NCI-H1417 treated with DMSO at 0.1 percent for 48 hours (cell line): ENCODE results near the gene SPDEF.

Source experiments
- DNase-seq: peaks from one replicate; lab custom pipeline; 2025; lab: John Stamatoyannopoulos, UW

Gene SPDEF

DNA sequence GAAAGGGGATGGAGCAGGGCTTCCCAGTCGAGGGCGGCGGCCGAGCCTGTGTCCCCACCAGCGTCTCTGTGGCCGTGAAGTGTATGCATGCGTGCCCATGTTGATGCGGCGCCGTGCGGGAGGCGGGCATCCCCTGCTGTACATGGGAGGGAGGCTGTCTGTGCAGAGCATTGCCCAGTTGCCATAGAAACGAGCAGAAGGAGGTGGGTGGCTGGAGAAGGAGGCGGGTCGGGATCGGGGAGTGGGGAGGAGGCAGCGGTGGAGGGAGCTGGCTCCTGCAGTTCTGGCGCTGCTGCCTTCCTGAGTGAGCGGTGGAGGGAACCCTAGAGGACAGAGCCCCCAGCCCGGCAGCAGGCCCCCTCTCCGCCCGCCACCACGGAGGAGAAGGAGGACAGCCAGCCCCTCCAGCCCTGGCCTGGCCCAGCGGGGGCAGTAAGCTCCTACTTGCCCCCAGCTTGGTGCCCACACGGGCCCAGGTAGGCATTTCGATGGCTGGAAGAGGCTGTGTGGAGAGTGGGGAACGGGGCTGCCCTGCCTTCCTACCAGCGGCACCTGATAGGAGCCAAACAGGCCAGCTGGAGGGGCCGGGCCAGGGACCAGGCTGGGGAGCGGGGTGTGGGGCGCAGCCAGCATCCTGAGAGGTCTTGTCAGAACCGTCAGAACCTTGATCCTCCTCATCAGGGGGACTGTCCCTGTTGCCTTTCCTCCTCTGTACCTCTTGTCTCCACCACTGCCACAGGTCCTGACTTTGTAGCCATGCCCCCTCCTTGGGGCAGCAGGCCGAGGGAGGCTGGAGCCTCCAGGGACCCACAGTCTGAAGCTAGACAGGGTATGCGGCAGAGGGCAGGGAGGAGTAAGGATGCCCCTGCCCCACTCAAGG, 41.3 kb downstream of the SPDEF start:
- DNase-seq: no peak

DNA sequence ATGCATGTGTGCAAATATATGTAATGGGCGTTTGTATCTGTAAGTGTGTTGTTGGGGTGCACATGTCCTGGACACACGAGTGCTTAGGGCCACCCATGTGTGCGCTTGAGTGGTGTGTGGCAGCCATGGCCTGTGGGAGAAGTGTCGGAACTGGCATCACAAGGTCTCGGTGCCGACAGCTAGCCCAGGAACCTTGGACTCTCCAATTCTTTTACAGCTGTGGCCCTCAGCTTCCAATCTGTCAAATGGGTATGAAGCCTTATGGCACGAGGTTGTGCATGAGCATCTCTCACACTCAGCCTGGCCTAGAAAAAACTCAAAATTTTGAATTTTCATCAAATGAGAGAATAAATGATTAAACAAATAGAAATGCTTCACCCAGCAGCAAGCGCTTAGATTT, 42.0 kb downstream of the SPDEF start:
- DNase-seq: no peak

DNA sequence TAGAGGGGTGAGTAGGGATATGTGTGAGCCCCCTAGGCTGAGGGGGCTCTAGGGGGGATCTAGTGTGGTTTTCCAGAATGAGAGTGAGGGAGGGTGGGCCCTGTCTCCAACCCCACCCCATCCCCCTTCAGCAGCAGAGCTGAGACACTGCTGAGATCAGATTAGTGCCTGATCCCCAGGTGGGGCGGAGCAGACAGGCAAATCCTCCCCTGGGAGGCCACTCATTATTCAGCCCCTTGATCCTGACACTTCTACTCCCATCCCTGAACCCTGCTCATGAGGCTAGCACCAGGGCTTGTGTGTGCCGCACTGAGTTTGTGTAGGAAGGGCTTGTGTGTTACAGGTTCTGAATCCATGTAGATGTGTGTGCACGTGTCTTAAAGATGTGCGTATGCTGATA, 42.5 kb downstream of the SPDEF start:
- DNase-seq: no peak

DNA sequence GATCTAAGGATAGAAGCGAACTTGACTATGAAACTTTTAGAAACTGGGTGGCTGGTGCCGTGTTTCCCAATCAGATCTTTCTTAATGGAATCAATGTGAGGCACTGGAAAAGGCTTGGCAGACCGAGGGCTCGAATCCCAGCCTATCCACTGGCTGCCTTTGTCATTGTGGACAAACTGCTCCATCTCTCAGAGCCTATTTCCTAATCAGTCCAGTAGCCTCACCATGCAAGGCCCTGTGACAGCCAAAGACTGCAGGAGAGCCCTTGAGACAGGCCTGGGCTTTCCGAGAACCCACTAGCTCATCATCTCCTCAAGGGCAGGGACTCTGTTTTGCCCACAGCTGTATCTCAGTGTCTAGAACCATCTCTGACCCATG, 43.4 kb downstream of the SPDEF start:
- no peak for DNase-seq

DNA sequence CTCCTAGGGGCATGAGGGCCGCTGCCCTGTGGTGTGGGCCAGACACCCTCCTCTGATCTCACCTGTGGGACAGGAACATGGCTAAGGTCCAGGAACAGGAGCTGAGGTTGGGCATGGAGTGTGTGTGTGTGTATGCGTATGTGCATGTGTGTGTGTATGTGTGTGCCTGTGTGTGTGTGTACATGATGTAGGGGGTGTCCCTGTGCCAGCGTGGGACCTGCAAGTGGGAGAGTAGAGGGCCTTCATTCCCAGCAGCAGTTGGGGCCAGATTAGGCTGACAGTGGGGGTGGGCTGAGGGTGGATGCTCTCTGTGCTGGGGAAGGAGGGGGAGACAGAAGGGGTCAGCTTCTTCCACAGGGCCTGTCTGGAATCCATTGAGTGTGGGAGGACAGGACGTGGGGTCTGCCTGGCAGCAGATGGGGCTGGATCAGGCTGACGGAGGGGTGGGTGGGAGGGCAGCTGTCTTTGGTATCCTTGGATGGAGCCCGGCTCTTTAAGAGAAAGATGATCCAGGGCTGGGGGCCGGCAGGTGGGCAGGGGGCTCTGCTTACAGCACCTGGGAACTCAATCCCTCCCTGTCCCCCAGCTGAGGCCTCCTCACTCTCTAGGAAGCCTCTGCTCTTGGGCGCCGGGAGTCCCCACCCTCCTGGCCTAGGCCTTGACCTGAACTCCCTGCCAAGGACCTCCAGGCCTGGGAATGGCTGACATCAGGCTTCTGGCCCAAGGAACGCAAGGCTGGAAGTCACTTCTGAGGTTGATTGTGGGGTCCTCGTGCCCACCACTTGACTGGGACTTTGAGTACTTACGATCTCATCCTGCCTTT, 44.0 kb downstream of the SPDEF start:
- no peak for DNase-seq

DNA sequence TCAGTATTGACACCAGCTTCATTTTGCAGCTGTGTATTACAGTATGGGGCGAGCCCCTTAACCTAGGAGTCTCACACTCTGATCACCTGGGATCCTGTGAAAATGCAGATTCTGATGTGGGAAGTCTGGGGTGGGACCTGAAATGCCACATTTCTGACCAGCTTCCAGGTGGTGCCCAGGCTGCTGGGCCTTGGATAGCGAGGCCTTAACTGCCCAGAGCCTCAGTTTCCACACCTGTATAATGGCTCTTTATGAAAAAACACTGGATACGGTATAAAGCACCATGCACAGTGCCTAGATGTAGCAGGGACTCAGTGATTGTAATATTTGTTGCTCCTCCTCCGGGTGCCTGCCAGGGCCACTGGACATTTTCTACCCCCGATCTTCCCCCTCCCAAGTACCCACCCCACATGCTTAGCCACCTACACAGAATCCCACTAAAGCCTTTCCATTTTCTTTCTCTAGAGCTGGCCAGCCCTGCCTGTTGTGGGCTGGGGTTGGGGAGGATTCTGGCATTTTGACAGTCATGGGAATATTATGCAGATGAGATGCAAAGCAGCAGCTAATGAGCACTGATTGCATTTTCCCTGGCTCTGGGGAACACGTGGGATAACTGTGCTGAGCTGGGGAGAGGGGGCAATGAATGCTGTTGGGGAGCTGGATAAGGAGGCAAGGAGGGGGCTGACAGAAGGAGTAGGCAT, 44.8 kb downstream of the SPDEF start:
- no peak for DNase-seq

DNA sequence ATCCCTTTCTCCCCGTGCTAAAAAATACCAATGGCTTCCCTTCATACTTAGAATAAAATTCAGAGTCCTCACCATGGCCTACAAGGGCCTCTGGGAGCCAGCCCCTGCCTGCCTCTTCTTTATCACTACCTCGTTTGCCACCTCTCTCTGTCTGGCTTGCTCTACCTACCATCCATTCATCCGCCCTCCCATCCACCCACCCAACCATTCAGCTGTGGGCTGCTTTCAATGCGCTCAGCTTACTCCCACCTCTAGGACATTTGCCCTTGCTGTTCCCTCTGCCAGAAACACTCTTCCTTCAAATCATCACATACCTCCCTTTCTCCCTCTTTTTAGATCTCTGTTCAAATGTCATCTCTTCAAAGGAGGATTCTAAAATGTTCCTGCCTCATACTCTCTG, 45.8 kb downstream of the SPDEF start:
- DNase-seq: no peak

DNA sequence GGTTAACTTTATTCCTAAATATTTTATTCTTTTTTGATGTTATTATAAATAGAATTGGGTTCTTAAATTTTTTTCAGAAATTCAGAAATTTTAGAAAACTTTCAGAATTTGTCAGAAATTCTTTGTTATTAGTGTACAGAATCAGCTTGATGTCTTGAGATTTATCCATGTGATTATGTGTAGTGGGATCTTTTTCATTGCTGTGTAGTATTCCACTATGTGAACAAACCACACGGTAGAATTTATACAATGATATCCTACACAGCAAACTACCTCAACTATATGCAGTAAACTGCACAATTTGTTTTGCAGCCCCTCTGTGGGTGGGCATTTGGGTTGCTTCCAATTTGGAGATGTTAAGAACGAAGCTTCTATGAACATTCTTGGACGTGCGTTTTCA, 46.3 kb downstream of the SPDEF start:
- DNase-seq: no peak

DNA sequence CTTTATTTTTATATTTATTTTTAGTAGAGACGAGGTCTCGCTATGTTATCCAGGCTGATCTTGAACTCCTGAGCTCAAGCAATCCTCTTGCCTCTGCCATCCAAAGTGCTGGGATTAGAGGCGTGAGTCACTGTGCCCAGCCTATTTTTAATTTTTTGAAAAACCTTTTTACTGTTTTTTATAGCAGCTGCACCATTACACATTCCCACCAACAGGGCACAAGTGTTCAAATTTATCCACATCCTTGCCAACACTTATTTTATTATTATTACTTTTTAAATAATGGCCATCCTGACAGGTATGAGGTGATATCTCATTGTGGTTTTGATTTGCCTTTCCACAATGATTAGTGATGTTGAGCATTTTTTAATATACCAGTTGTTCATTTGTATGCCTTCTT, 47.7 kb downstream of the SPDEF start:
- no peak for DNase-seq

DNA sequence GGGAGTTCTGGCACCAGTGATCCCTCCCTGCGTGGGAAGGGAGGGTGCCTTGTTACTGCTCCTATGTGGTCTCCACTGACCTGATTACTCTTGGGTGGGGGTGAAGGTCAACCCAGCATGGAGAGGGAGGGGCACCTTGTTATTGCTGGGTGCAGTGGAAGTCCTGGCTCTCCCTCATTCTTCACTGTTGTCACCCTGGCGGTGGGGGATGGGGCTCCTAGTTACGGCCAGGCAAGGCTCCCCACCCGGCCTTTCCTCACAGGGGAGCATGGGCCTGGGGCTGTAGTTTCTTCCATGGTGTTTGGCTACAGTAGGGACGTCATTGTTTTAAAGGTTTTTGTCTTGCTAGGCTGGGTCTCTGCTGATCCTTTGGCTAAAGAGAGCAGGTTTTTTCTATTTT, 49.4 kb downstream of the SPDEF start:
- no peak for DNase-seq

DNA sequence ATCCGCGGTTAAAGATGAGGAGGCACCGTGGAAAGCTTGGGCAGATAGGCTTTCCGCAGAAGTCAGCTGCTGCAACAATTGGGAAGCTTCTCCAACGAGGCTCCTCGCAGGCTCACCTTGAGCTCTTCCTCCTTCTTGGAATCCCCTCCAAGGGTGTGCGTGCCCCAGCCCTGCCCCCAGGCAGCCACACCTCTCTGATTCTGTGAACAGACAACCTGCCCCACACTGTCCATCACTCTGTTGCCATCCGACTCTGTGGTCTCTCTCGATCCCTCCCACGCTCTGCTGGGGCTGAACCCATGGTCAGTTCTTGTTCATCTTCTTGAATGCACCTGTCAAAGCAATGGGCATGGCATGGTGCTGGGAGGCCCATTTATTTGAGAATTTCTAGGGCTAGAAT, 58.7 kb downstream of the SPDEF start:
- DNase-seq: no peak

DNA sequence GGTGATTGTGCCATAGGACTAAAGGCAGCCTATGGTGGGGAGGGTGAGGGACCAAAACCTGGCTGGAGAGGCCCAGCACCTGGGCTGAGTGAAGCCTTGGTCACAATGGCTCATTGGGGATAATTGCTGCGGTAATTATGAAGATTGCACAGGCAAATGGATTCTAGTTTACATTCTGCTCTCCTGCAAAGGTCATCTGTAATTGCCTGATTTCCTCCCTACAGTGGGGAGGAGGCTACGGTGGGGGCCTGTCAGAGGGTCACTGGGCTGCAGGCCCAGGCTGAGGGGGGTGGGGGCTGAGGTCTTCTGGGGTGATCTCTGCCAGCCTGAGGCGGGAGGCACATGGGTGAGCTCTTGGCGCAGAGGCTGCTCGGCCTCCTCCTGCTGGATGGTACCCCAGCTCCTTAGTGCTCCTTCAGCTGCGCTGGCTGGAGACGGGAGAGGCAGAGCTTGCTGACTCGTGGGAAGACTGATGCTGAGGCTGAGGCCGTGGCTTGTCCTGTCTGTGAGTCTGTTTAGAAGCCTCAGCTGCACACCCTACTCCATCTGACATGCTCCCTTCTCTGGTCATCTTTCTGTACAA, 59.9 kb downstream of the SPDEF start:
- peak; percentile 88 for DNase-seq

DNA sequence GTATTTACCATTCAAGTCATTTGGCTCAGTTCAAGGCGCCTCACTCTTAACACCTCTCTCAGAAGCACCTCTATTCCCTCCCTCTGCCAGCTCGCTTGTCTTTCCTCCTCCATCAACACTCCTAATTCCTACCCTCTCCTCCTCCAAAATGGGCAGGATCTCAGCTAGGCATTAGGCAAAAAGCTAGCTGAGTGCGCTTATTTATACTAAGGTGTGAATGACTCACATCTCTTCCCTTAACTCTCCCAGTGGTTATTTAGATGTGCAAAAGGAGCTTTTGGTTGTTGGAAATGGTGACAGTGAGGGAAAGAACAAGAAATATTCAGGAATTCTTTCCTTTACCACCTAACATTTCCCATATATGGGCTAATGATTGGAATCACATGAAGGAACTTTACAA, 61.2 kb downstream of the SPDEF start:
- DNase-seq: no peak

DNA sequence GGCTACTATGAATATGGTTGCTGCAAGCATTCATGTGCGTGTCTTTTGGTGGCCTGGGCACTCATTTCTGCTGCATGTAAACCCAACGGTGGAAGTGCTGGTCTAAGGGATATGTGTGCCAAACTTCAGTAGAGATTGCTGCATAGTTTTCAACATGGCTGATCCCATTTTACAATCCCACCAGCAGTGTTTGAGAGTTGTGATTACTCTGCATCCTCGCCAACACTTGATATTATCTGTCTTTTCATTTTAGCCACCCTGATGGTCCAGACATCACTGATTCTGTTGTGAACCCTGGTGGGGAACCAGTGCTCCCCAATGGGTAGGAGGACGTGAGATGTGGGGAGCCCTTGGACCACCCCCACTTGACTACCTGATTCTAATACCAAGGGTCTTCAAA, 62.8 kb downstream of the SPDEF start:
- DNase-seq: no peak

DNA sequence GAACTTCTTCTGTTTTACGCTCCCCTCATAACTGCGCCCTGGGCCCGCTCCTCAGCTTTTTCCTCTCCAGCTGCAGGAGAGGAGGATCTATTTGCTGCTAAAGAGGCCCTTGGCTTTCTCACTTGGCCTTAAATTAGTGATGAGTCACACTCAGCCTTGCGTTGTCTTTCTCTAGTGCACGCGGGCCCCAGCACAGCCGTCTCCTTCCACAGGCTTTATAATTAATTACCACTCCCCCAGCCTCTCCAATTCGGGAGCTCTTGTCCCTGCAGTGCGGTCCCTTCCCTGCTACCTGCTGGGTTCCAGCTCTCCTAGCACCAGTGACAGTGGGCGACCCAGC, 65.1 kb downstream of the SPDEF start:
- DNase-seq: no peak

DNA sequence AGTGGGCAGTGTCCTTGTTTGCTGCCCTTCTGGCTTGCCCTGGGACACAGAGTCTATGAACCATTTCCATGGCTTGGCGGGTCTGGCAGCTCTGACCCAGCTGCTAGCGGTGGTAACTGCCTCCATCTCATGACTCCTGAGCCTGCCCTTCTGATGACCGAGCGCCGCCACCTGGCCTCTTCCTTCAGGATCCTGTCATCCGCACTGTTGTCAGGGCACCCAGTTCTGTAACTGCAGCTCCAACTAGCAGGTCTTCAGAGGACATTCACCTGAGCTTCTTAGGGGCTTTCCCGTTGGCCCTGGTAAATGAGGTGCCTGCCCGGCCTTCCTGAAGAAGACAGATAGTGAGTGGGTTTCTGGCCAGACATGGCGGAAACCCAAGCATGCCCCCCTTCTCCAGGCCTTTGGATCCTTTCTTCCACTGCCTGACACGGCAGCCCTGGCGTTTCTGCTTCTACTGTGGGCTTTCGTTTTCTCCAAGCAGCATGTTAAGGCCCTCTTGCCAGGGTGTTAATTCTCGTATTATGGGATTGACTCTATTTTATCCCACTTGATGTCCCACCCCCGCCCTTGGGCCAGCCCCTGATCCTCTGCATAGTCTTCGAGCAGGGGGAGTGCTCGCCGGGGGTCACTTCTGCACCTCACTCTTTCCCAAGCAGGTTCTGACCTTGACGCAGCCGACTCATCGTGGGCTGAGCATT, 65.6 kb downstream of the SPDEF start:
- no peak for DNase-seq

DNA sequence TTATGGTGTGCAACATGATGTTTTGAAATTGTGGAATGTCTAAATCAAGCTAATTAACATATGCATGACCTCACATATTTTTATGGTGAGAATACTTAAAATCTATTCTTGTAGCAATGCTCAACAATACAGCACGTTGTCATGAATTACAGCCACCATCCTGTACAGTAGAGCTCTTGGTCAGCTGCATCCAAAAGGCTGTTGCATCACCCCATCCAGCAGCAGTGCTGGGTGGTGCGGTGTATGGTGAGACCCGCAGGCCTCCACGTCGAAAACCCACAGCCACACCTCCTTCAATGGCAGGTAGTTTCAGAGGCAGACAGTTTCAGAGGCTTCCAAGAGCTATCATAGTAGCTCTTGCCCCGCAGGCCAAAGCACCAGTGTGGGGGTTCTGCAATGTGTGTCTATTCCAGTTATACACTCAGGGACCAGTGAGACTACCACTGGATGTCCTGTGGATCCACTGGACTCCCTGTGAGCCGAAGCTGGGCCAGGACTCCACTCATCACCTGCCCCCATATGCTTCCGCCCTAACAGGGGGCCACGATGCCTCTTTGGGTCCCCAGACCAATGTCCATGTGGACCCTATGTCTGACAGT, 66.8 kb downstream of the SPDEF start:
- DNase-seq: no peak
